ENCODE measurements around the gene DLG2. TPM values are rescaled to one million over a fixed set of nuclear protein-coding genes. Genes with fewer than 3 reads are reported as not detected.

The DLG2 gene
- total and polyA plus RNA-seq, 7 donors, result 0.23 to 5.3 (median 3.4) TPM

DNA sequence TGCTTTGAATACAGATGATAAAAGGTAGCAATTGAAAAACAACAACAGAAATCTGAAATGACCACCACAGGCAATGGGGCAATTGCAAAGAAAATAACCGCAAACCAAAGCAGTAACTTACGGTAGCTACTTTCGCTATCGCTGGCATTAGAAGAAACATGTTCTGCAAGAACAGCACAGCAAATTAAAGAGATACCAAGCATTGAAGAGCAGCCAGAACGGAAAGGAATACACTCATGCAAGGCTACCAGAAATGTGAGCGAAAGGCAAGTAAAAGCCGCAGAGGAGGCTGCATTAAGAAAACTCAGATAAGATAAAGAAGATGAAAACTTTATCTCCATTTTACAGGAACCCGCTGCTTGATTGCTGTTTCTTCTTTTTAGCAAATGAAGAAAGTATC is 2146.9 kb downstream of the DLG2 start:
- H3K4me1 ChIP-seq, result no peaks in the 10 kb centered on the region
- 88 to 93% (median 92%) methylated on average over 8 of the region's 8 CpGs for WGBS, 3 donors
- TF ChIP-seq, protein P1, sequence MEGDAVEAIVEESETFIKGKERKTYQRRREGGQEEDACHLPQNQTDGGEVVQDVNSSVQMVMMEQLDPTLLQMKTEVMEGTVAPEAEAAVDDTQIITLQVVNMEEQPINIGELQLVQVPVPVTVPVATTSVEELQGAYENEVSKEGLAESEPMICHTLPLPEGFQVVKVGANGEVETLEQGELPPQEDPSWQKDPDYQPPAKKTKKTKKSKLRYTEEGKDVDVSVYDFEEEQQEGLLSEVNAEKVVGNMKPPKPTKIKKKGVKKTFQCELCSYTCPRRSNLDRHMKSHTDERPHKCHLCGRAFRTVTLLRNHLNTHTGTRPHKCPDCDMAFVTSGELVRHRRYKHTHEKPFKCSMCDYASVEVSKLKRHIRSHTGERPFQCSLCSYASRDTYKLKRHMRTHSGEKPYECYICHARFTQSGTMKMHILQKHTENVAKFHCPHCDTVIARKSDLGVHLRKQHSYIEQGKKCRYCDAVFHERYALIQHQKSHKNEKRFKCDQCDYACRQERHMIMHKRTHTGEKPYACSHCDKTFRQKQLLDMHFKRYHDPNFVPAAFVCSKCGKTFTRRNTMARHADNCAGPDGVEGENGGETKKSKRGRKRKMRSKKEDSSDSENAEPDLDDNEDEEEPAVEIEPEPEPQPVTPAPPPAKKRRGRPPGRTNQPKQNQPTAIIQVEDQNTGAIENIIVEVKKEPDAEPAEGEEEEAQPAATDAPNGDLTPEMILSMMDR (IDR thresholded peaks at IDR 0.05), result no peak
- H3K27me3 ChIP-seq (ENCODE audit: insufficient read depth in 3 of 3, low read length in 2 of 3), result no peaks in the 10 kb centered on the region
- intact Hi-C loops (cut with DNase I), result no loop called here
- H3K36me3 ChIP-seq (ENCODE audit: insufficient read depth in 1 of 2, low read depth in 1 of 2), result no peaks in the 10 kb centered on the region
- no peaks in the 10 kb centered on the region for H3K9me3 ChIP-seq
- ATAC-seq (no peak), DNase-seq (no peak)
- no peak overlapping the region for H3K4me3 ChIP-seq
- H3K27ac ChIP-seq, result no peak overlapping the region

DNA sequence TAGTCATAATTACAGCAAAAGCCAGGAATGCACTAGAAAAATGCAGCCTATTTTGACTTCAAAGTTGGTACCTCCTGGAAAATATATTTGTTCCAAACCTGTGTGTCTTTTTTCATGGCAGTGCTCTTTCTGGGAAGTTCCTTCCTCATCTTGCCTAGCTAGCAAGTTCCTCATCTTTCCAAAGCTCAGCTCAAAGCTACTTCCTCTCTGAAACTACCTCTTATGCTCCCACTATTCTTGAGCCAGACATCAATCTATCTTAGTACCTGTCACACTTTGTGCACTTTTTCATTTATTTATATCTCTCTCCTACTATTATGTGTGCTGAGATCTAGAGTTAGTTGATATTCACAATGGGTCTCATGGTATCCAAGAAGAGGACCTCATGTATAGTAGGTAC is 2149.4 kb downstream of the DLG2 start:
- Histone ChIP-seq H3K36me3 (ENCODE audit: insufficient read depth in 1 of 2, low read depth in 1 of 2) (no peaks in the 10 kb centered on the region), H3K27ac (no peak overlapping the region), H3K27me3 (ENCODE audit: insufficient read depth in 3 of 3, low read length in 2 of 3) (no peaks in the 10 kb centered on the region), H3K4me3 (no peak overlapping the region), H3K4me1 (no peaks in the 10 kb centered on the region), H3K9me3 (no peaks in the 10 kb centered on the region)
- no peak for ATAC-seq
- TF ChIP-seq, protein P1 (IDR thresholded peaks at IDR 0.05), result no peak
- intact Hi-C loops (cut with DNase I), result no loop called here
- DNase-seq, result no peak

DNA sequence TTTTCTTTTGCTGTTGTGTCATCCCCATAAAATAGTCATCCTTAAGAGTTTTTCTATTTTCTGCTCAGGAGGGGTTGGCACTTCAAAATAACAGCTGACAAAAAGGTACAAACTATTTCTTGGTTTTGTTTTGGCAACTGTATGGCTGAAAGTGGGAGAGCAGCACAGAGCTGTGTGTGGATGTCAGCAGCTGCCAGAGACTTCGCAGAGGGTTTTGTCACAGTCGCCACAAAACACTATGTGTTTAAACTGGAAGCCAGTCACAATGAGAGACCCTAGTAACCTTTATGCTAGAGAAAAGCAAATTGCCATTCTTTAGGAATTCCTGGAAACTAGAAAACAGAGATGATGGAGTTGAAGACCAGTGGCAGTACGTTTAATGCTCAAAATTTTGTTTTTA is 2151.4 kb downstream of the DLG2 start:
- intact Hi-C loops (cut with DNase I), result no loop called here
- Histone ChIP-seq H3K36me3 (ENCODE audit: insufficient read depth in 1 of 2, low read depth in 1 of 2) (no peaks in the 10 kb centered on the region), H3K27ac (no peak overlapping the region), H3K9me3 (no peaks in the 10 kb centered on the region), H3K27me3 (ENCODE audit: insufficient read depth in 3 of 3, low read length in 2 of 3) (no peaks in the 10 kb centered on the region), H3K4me1 (no peaks in the 10 kb centered on the region), H3K4me3 (no peak overlapping the region)
- ATAC-seq (no peak), DNase-seq (no peak)
- TF ChIP-seq, protein P1 (IDR thresholded peaks at IDR 0.05), result no peak
- 42 to 60% (median 47%) methylated on average over 3 of the region's 3 CpGs for WGBS, 3 donors

DNA sequence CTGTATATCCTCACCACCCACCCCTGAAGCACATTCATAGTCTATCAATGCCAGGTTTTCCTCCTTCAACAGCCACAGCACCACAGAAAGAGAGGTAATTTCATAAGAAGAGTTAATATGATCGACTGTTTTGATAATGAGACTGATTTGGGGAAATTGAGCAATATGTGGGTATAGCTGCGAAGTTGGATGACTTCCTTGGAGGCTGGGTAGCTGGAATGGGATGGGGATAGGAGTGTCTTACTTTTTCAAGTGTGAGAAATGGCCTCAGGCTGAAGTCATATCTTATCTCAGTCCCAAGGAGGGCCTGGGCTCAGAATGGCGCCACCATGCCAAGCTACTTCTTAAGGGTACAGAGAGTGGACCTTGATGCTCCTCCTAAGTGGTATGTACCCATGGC is 2153.4 kb downstream of the DLG2 start:
- Histone ChIP-seq H3K27me3 (ENCODE audit: insufficient read depth in 3 of 3, low read length in 2 of 3) (no peaks in the 10 kb centered on the region), H3K4me3 (no peak overlapping the region), H3K4me1 (no peaks in the 10 kb centered on the region), H3K36me3 (ENCODE audit: insufficient read depth in 1 of 2, low read depth in 1 of 2) (no peaks in the 10 kb centered on the region), H3K27ac (no peak overlapping the region), H3K9me3 (no peaks in the 10 kb centered on the region)
- ATAC-seq (no peak), DNase-seq (no peak)
- intact Hi-C loops (cut with DNase I), result no loop called here
- TF ChIP-seq, protein P1 (IDR thresholded peaks at IDR 0.05), result no peak
- WGBS, 3 donors, result 91 to 93% (median 93%) methylated on average over 3 of the region's 3 CpGs

DNA sequence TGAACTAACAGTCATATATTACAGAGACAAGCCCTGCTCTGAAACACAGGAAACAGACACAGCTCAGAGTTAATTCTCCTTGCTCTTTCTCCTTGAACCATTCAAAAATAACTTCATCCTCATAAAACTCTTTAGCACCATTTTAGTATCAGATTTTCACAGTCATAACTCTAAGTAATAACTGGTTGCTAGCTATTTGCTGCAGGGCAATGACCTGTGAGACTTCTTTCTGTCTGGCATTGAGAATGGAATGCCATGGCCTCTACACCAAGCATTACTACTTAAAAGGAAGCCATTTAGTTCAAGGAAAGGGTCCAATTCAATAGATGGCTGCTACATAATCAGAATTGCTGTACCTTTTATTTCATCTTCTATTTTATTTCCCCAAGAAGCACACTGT is 2154.3 kb downstream of the DLG2 start:
- intact Hi-C loops (cut with DNase I), result no loop called here
- H3K9me3 ChIP-seq, result no peaks in the 10 kb centered on the region
- TF ChIP-seq, protein P1 (IDR thresholded peaks at IDR 0.05), result no peak
- DNase-seq, result no peak
- no peaks in the 10 kb centered on the region for H3K4me1 ChIP-seq
- no peaks in the 10 kb centered on the region for H3K27me3 ChIP-seq (ENCODE audit: insufficient read depth in 3 of 3, low read length in 2 of 3)
- no peaks in the 10 kb centered on the region for H3K36me3 ChIP-seq (ENCODE audit: insufficient read depth in 1 of 2, low read depth in 1 of 2)
- H3K4me3 ChIP-seq, result no peak overlapping the region
- H3K27ac ChIP-seq, result no peak overlapping the region
- no peak for ATAC-seq
